ENCODE measurements around the gene MVK.

GRCh38 chr12:109611223-109611622 is 37.6 kb downstream of the MVK start:
- TF ChIP-seq CTCF (IDR thresholded peaks at IDR 0.05; ENCODE audit: low read length): no peak
- TF ChIP-seq EZH2 (IDR thresholded peaks at IDR 0.05; ENCODE audit: borderline replicate concordance, low read length): no peak

All from OCI-LY1 (cell line).